Karpas-422 (cell line): ENCODE measurements around the gene PBRM1. TPM values are rescaled to one million over a fixed set of nuclear protein-coding genes. Genes with fewer than 3 reads are reported as not detected.

ENCODE experiments used
- DNase-seq: peaks from one replicate; pipeline ENCODE4 v3.0.0-alpha.2; 2015
- H2AFZ ChIP-seq: fragments of 200-600 bp; sonication (generic); 2 replicates; pipeline ENCODE4 v1.6.1; 2014; ENCODE audit warnings: antibody characterized with exemption, low read length, mixed read lengths
- H3K27ac ChIP-seq: fragments of 200-600 bp; sonication (generic); 2 replicates; pipeline ENCODE4 v1.5.1; 2014; ENCODE audit warnings: mild to moderate bottlenecking, low read length, moderate library complexity
- H3K27me3 ChIP-seq: fragments of 200-600 bp; sonication (generic); 2 replicates; pipeline ENCODE4 v1.6.1; 2014; ENCODE audit warnings: low read length, mixed read lengths
- H3K36me3 ChIP-seq: fragments of 200-600 bp; sonication (generic); 2 replicates; pipeline ENCODE4 v1.6.1; 2014; ENCODE audit warnings: low read length, mixed read lengths; ENCODE audit not compliant: insufficient read depth
- H3K4me1 ChIP-seq: fragments of 200-600 bp; sonication (generic); 2 replicates; pipeline ENCODE4 v1.6.1; 2014; ENCODE audit warnings: mild to moderate bottlenecking, low read length, mixed read lengths
- H3K4me2 ChIP-seq: fragments of 200-600 bp; sonication (generic); 2 replicates; pipeline ENCODE4 v1.6.1; 2014; ENCODE audit warnings: low read length, low read depth, mild to moderate bottlenecking; ENCODE audit not compliant: poor library complexity, severe bottlenecking
- H3K4me3 ChIP-seq: fragments of 200-600 bp; sonication (generic); 2 replicates; pipeline ENCODE4 v1.5.1; 2014; ENCODE audit warnings: mild to moderate bottlenecking, antibody characterized with exemption, low read length, mixed read lengths
- H3K79me2 ChIP-seq: fragments of 200-600 bp; sonication (generic); 2 replicates; pipeline ENCODE4 v1.6.1; 2014; ENCODE audit warnings: mild to moderate bottlenecking, low read length, mixed read lengths
- H3K9ac ChIP-seq: fragments of 200-600 bp; sonication (generic); 2 replicates; pipeline ENCODE4 v1.6.0; 2014; ENCODE audit warnings: low read length
- H3K9me2 ChIP-seq: fragments of 200-600 bp; sonication (generic), shearing (Covaris generic); replicated peaks from 2 replicates; pipeline ENCODE4 v1.6.0; 2014; ENCODE audit warnings: mild to moderate bottlenecking, low read length, moderate library complexity; ENCODE audit not compliant: insufficient read depth
- H3K9me3 ChIP-seq: fragments of 300-700, 200-600 bp; sonication (generic); 2 replicates; pipeline ENCODE4 v1.6.1; 2014; ENCODE audit warnings: low read length, mixed read lengths
- H4K20me1 ChIP-seq: fragments of 200-600 bp; sonication (generic); 2 replicates; pipeline ENCODE4 v1.6.1; 2014; ENCODE audit warnings: mild to moderate bottlenecking, antibody characterized with exemption, low read length, low read depth; ENCODE audit not compliant: insufficient read depth
- total RNA-seq: library from RNA; depleted of rRNA; stranded (reverse); fragments of >200 nt; shearing (Covaris generic); gene quantifications from 2 replicates; pipeline ENCODE4 v1.2.3, GENCODE V29; 2014; ENCODE audit warnings: low replicate concordance

The PBRM1 gene
- total RNA-seq, 1 experiment from 2014 or later = 53.3 TPM

GRCh38 chr3:52670621-52671521, 14.8 kb downstream of the PBRM1 start:
- Histone ChIP-seq H3K27me3 (no peaks in the 10 kb centered on the region), H3K9me2 (no peaks in the 10 kb centered on the region), H3K4me3 (no peak overlapping the region), H3K4me2 (no peak overlapping the region), H3K9ac (no peak overlapping the region), H3K27ac (no peak overlapping the region), H3K36me3 (peaks cover 22% of the 10 kb centered on the region), H2AFZ (no peak overlapping the region), H3K79me2 (peaks cover 46% of the 10 kb centered on the region), H4K20me1 (no peaks in the 10 kb centered on the region), H3K4me1 (no peaks in the 10 kb centered on the region), H3K9me3 (no peaks in the 10 kb centered on the region)
- DNase-seq = no peak

GRCh38 chr3:52663098-52663497, 22.6 kb downstream of the PBRM1 start:
- H3K79me2 ChIP-seq = peaks cover 28% of the 10 kb centered on the region
- H3K4me1 ChIP-seq = no peaks in the 10 kb centered on the region
- H3K9ac ChIP-seq = no peak overlapping the region
- 0 out of 2 replicates have a peak, but pooled peaks cover 3% of the 10 kb centered on the region for H4K20me1 ChIP-seq
- H3K9me3 ChIP-seq = no peaks in the 10 kb centered on the region
- peaks cover 43% of the 10 kb centered on the region for H3K36me3 ChIP-seq
- no peak overlapping the region for H3K4me2 ChIP-seq
- DNase-seq = no peak
- H3K9me2 ChIP-seq = no peaks in the 10 kb centered on the region
- no peak overlapping the region for H2AFZ ChIP-seq
- H3K27ac ChIP-seq = no peak overlapping the region
- H3K27me3 ChIP-seq = no peaks in the 10 kb centered on the region
- no peak overlapping the region for H3K4me3 ChIP-seq

GRCh38 chr3:52660046-52660445, 25.7 kb downstream of the PBRM1 start:
- Histone ChIP-seq H3K9me3 (no peaks in the 10 kb centered on the region), H3K36me3 (peaks cover 63% of the 10 kb centered on the region), H4K20me1 (0 out of 2 replicates have a peak, but pooled peaks cover 3% of the 10 kb centered on the region), H3K9ac (no peak overlapping the region), H3K27me3 (no peaks in the 10 kb centered on the region), H3K27ac (no peak overlapping the region), H3K4me3 (no peak overlapping the region), H3K79me2 (peaks cover 26% of the 10 kb centered on the region), H2AFZ (no peak overlapping the region), H3K9me2 (no peaks in the 10 kb centered on the region), H3K4me2 (no peak overlapping the region), H3K4me1 (no peaks in the 10 kb centered on the region)
- no peak for DNase-seq

- no peak overlapping the region for H2AFZ ChIP-seq
- H3K27ac ChIP-seq = no peak overlapping the region
- no peak overlapping the region for H3K9ac ChIP-seq
- no peaks in the 10 kb centered on the region for H3K27me3 ChIP-seq
- no peaks in the 10 kb centered on the region for H3K9me2 ChIP-seq
- no peaks in the 10 kb centered on the region for H3K79me2 ChIP-seq
- peaks cover 45% of the 10 kb centered on the region for H3K36me3 ChIP-seq
- no peaks in the 10 kb centered on the region for H3K4me1 ChIP-seq
- H3K4me2 ChIP-seq = no peak overlapping the region
- DNase-seq = no peak
- no peak overlapping the region for H3K4me3 ChIP-seq
- H4K20me1 ChIP-seq = 0 out of 2 replicates have a peak, but pooled peaks cover 3% of the 10 kb centered on the region
- H3K9me3 ChIP-seq = no peaks in the 10 kb centered on the region
Measured at GRCh38 chr3:52655895-52656294, 29.8 kb downstream of the PBRM1 start.

- no peaks in the 10 kb centered on the region for H3K9me2 ChIP-seq
- DNase-seq = no peak
- H3K4me1 ChIP-seq = no peaks in the 10 kb centered on the region
- no peaks in the 10 kb centered on the region for H3K9me3 ChIP-seq
- H2AFZ ChIP-seq = no peak overlapping the region
- peaks cover 53% of the 10 kb centered on the region for H3K36me3 ChIP-seq
- H3K79me2 ChIP-seq = peaks cover 8% of the 10 kb centered on the region
- no peak overlapping the region for H3K4me2 ChIP-seq
- no peak overlapping the region for H3K9ac ChIP-seq
- H4K20me1 ChIP-seq = no peaks in the 10 kb centered on the region
- H3K4me3 ChIP-seq = no peak overlapping the region
- no peaks in the 10 kb centered on the region for H3K27me3 ChIP-seq
- H3K27ac ChIP-seq = no peak overlapping the region
Measured at GRCh38 chr3:52651592-52651991, 34.1 kb downstream of the PBRM1 start.

- no peaks in the 10 kb centered on the region for H3K4me1 ChIP-seq
- H3K9ac ChIP-seq = no peak overlapping the region
- H4K20me1 ChIP-seq = no peaks in the 10 kb centered on the region
- H3K4me3 ChIP-seq = no peak overlapping the region
- peaks cover 8% of the 10 kb centered on the region for H3K79me2 ChIP-seq
- no peak overlapping the region for H3K27ac ChIP-seq
- H3K27me3 ChIP-seq = no peaks in the 10 kb centered on the region
- H3K4me2 ChIP-seq = no peak overlapping the region
- no peaks in the 10 kb centered on the region for H3K9me2 ChIP-seq
- no peaks in the 10 kb centered on the region for H3K9me3 ChIP-seq
- DNase-seq = no peak
- no peak overlapping the region for H2AFZ ChIP-seq
- H3K36me3 ChIP-seq = peaks cover 56% of the 10 kb centered on the region
Measured at GRCh38 chr3:52650439-52650838, 35.3 kb downstream of the PBRM1 start.

GRCh38 chr3:52649461-52650210, 36.1 kb downstream of the PBRM1 start:
- peaks cover 55% of the 10 kb centered on the region for H3K36me3 ChIP-seq

GRCh38 chr3:52645549-52645948, 40.2 kb downstream of the PBRM1 start:
- H3K4me1 ChIP-seq = no peaks in the 10 kb centered on the region
- no peak overlapping the region for H3K4me2 ChIP-seq
- no peak overlapping the region for H3K27ac ChIP-seq
- H2AFZ ChIP-seq = no peak overlapping the region
- H3K9me2 ChIP-seq = no peaks in the 10 kb centered on the region
- H3K4me3 ChIP-seq = no peak overlapping the region
- no peak overlapping the region for H3K9ac ChIP-seq
- peaks cover 63% of the 10 kb centered on the region; the same call in 1 of the 2 replicates for H3K36me3 ChIP-seq
- no peaks in the 10 kb centered on the region for H3K27me3 ChIP-seq
- no peak for DNase-seq
- H4K20me1 ChIP-seq = no peaks in the 10 kb centered on the region
- H3K79me2 ChIP-seq = peaks cover 8% of the 10 kb centered on the region
- no peaks in the 10 kb centered on the region for H3K9me3 ChIP-seq

More at GRCh38 chr3:52649461-52650210, 36.1 kb downstream of the PBRM1 start:
- Histone ChIP-seq H3K79me2 (peaks cover 8% of the 10 kb centered on the region), H3K27ac (no peak overlapping the region), H3K4me2 (no peak overlapping the region), H3K4me1 (no peaks in the 10 kb centered on the region), H3K27me3 (no peaks in the 10 kb centered on the region), H3K4me3 (no peak overlapping the region), H3K9me2 (no peaks in the 10 kb centered on the region), H2AFZ (no peak overlapping the region), H3K9ac (no peak overlapping the region), H4K20me1 (no peaks in the 10 kb centered on the region), H3K9me3 (no peaks in the 10 kb centered on the region)
- DNase-seq = no peak
